ENCODE data around the gene DHX40. TPM values are rescaled to one million over a fixed set of nuclear protein-coding genes. Genes with fewer than 3 reads are reported as not detected.

Gene DHX40
- total and polyA plus RNA-seq, 2 of the 13 experiments (the other 11 are each of a cell fraction or from before 2014, with no cell fraction given), result 22.2 to 37.0 TPM

DNA sequence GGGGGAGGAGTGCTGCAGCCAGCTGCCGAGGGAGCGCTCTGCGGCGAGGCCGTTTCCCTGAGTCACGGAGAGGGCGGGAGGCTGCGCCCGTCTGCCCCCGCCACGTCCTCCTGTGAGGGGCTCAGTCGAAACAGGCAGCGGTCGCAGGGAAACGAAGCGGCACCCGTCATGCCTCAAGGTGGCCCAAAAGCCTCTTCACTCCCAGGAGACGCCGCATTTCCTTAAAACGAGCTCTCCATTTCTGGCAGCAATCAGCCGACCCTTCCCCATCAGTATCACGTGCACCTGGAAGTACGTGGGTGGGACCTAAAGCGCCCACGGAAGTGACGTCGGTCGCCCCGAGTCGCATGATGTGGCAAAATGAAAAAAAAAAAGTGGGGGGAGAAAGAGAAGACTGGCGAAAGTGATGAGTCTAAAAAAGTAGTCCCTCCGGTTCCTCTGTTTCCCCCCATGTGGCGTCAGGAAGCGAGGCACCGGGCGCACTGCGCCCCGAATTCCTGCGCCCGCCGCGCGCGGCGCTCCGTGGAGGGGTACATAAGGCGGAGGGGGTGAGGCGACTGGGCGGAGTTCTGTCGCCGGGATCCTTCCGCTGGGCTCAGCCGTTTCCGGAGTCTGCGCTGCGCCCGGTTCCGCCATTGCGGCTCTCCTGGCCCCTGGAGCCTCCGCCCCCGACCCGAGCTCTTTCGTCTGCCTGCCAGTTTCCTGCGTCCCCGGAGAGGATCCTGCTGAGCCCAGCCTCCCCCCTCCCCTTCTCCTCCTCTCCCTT, 54.1 kb downstream of the DHX40 start, which contains the start of gene CLTC (continued):
- TF ChIP-seq, protein P1, sequence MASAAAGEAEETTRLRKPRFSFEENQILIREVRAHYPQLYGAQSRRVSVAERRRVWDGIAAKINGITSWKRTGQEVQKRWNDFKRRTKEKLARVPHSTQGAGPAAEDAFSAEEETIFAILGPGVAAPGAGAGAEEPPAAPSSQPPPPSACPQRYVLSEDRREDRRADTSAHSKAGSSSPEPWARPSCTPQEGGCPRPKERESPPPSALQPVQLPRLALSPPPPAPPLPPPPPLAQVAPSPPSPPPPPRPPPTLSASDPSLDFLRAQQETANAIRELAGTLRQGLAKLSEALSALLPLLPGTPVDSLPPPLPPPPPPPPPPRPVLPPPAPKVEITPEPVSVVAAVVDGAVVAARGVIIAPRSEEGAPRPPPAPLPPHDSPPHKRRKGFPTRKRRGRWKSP (CRISPR knock-in tag; IDR thresholded peaks at IDR 0.05), result peak; percentile 97
- TF ChIP-seq NBN (conservative IDR thresholded peaks at IDR 0.05) (no peak; the same call in 1 of the 2 replicates), POLR2AphosphoS5 (IDR thresholded peaks at IDR 0.05; ENCODE audit: low read depth, low read length) (peak; percentile 97), ZNF331 (CRISPR knock-in tag; IDR thresholded peaks at IDR 0.05) (peak; percentile 75), TCF12 (IDR thresholded peaks at IDR 0.05) (no peak), TCF12 (CRISPR knock-in tag; IDR thresholded peaks at IDR 0.05) (peak; percentile 14; the same call in 1 of the 2 replicates), GATAD1 (CRISPR knock-in tag; IDR thresholded peaks at IDR 0.05) (peak; percentile 88), MEIS1 (CRISPR knock-in tag; IDR thresholded peaks at IDR 0.05; ENCODE audit: borderline replicate concordance) (peak; percentile 97), ARHGAP35 (CRISPR knock-in tag; IDR thresholded peaks at IDR 0.05; ENCODE audit: borderline replicate concordance) (0 out of 2 replicates have a peak, but pooled peaks have one; percentile 80), GLI4 (CRISPR knock-in tag; IDR thresholded peaks at IDR 0.05; ENCODE audit: borderline replicate concordance) (peak; percentile 58; the same call in 1 of the 2 replicates), ZNF567 (CRISPR knock-in tag; IDR thresholded peaks at IDR 0.05; ENCODE audit: borderline replicate concordance) (peak; percentile 93), ZNF180 (CRISPR knock-in tag; IDR thresholded peaks at IDR 0.05; ENCODE audit: borderline replicate concordance, low read depth) (no peak; the same call in 1 of the 2 replicates), ARNT (IDR thresholded peaks at IDR 0.05) (no peak), ZNF780A (CRISPR knock-in tag; IDR thresholded peaks at IDR 0.05) (0 out of 2 replicates have a peak, but pooled peaks have one; percentile 62), ZNF589 (CRISPR knock-in tag; conservative IDR thresholded peaks at IDR 0.05) (peak; percentile 20; the same call in 1 of the 2 replicates), NKX3-1 (CRISPR knock-in tag; IDR thresholded peaks at IDR 0.05) (peak; percentile 89), ZNF10 (CRISPR knock-in tag; IDR thresholded peaks at IDR 0.05; ENCODE audit: borderline replicate concordance, low read depth) (no peak), TAF1 (CRISPR knock-in tag; IDR thresholded peaks at IDR 0.05) (peak; percentile 94), CBX2 (IDR thresholded peaks at IDR 0.05; ENCODE audit: low read depth, low read length) (no peak), CBX2 (CRISPR knock-in tag; IDR thresholded peaks at IDR 0.05; ENCODE audit: low read depth) (0 out of 2 replicates have a peak, but pooled peaks have one; percentile 47), ZNF644 (CRISPR knock-in tag; IDR thresholded peaks at IDR 0.05; ENCODE audit: low read depth) (peak; percentile 63; the same call in 1 of the 2 replicates), EEA1 (CRISPR knock-in tag; IDR thresholded peaks at IDR 0.05; ENCODE audit: borderline replicate concordance) (peak; percentile 85)
- TF ChIP-seq, protein P2, sequence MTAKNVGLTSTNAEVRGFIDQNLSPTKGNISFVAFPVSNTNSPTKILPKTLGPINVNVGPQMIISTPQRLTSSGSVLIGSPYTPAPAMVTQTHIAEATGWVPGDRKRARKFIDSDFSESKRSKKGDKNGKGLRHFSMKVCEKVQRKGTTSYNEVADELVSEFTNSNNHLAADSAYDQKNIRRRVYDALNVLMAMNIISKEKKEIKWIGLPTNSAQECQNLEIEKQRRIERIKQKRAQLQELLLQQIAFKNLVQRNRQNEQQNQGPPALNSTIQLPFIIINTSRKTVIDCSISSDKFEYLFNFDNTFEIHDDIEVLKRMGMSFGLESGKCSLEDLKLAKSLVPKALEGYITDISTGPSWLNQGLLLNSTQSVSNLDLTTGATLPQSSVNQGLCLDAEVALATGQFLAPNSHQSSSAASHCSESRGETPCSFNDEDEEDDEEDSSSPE (CRISPR knock-in tag; IDR thresholded peaks at IDR 0.05), result peak; percentile 40; the same call in 1 of the 2 replicates
- TF ChIP-seq, protein P3, sequence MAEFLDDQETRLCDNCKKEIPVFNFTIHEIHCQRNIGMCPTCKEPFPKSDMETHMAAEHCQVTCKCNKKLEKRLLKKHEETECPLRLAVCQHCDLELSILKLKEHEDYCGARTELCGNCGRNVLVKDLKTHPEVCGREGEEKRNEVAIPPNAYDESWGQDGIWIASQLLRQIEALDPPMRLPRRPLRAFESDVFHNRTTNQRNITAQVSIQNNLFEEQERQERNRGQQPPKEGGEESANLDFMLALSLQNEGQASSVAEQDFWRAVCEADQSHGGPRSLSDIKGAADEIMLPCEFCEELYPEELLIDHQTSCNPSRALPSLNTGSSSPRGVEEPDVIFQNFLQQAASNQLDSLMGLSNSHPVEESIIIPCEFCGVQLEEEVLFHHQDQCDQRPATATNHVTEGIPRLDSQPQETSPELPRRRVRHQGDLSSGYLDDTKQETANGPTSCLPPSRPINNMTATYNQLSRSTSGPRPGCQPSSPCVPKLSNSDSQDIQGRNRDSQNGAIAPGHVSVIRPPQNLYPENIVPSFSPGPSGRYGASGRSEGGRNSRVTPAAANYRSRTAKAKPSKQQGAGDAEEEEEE (CRISPR knock-in tag; IDR thresholded peaks at IDR 0.05; ENCODE audit: borderline replicate concordance), result peak; percentile 66; the same call in 1 of the 2 replicates
- TF ChIP-seq, protein P4, sequence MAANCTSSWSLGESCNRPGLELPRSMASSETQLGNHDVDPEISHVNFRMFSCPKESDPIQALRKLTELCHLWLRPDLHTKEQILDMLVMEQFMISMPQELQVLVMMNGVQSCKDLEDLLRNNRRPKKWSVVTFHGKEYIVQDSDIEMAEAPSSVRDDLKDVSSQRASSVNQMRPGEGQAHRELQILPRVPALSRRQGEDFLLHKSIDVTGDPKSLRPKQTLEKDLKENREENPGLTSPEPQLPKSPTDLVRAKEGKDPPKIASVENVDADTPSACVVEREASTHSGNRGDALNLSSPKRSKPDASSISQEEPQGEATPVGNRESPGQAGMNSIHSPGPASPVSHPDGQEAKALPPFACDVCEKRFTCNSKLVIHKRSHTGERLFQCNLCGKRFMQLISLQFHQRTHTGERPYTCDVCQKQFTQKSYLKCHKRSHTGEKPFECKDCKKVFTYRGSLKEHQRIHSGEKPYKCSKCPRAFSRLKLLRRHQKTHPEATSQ (CRISPR knock-in tag; IDR thresholded peaks at IDR 0.05; ENCODE audit: borderline replicate concordance), result no peak

Measured in HepG2 (cell line).